HepG2 (cell line): ENCODE results near the gene TXNRD2. TPM values are rescaled to one million over a fixed set of nuclear protein-coding genes. Genes with fewer than 3 reads are reported as not detected.

Source experiments
- ARHGAP35 ChIP-seq: sonication (generic); formaldehyde crosslinking; IDR thresholded peaks from 2 replicates; pipeline ENCODE4 v1.9.0; 2022; ENCODE audit warnings: mild to moderate bottlenecking, inconsistent platforms, moderate library complexity, missing genetic modification reagents, borderline replicate concordance
- FOXO1 ChIP-seq: sonication (generic); formaldehyde crosslinking; IDR thresholded peaks from 2 replicates; pipeline ENCODE4 v1.4.0; 2020; ENCODE audit warnings: missing genetic modification reagents
- GPN1 ChIP-seq: sonication (generic); formaldehyde crosslinking; IDR thresholded peaks from 2 replicates; pipeline ENCODE4 v1.5.1; 2020; ENCODE audit warnings: missing genetic modification reagents, borderline replicate concordance
- HINFP ChIP-seq: sonication (generic); formaldehyde crosslinking; IDR thresholded peaks from 2 replicates; pipeline ENCODE4 v1.4.0; 2020; ENCODE audit warnings: low read depth, mild to moderate bottlenecking, missing genetic modification reagents
- MEIS1 ChIP-seq: sonication (generic); formaldehyde crosslinking; IDR thresholded peaks from 2 replicates; pipeline ENCODE4 v1.9.0; 2021; ENCODE audit warnings: mild to moderate bottlenecking, missing genetic modification reagents, moderate library complexity, borderline replicate concordance
- MIER3 ChIP-seq: IDR thresholded peaks from 2 replicates; pipeline ENCODE4 v1.6.1; 2016; ENCODE audit warnings: missing compliant biosample characterization, borderline replicate concordance
- NBN ChIP-seq: fragments of 450-650 bp; conservative IDR thresholded peaks from 2 replicates; pipeline ENCODE4 v1.6.1; 2017
- NFKBIZ ChIP-seq: IDR thresholded peaks from 2 replicates; pipeline ENCODE4 v1.6.1; 2018; ENCODE audit warnings: missing genetic modification reagents, missing compliant biosample characterization
- NR2F2 ChIP-seq: IDR thresholded peaks from 2 replicates; pipeline ENCODE4 v1.6.1; 2012; ENCODE audit warnings: low read depth, inconsistent platforms, borderline replicate concordance
- NR3C1 ChIP-seq: sonication (generic); formaldehyde crosslinking; IDR thresholded peaks from 2 replicates; pipeline ENCODE4 v1.4.0; 2020; ENCODE audit warnings: missing genetic modification reagents
- SALL2 ChIP-seq: sonication (generic); formaldehyde crosslinking; IDR thresholded peaks from 2 replicates; pipeline ENCODE4 v1.8.1; 2023; ENCODE audit warnings: mild to moderate bottlenecking, missing genetic modification reagents, inconsistent platforms
- SETDB1 ChIP-seq: sonication (generic); formaldehyde crosslinking; IDR thresholded peaks from 2 replicates; pipeline ENCODE4 v1.5.1; 2020; ENCODE audit warnings: missing genetic modification reagents, mild to moderate bottlenecking, borderline replicate concordance
- SMC3 ChIP-seq: IDR thresholded peaks from 2 replicates; pipeline ENCODE4 v1.6.1; 2011; ENCODE audit warnings: low read length, improper control_type of control experiment
- SP5 ChIP-seq: IDR thresholded peaks from 2 replicates; pipeline ENCODE4 v1.6.1; 2016; ENCODE audit warnings: low read depth, borderline replicate concordance
- SRY ChIP-seq: sonication (generic); formaldehyde crosslinking; IDR thresholded peaks from 2 replicates; pipeline ENCODE4 v1.8.0; 2022; ENCODE audit warnings: mild to moderate bottlenecking, missing genetic modification reagents
- TARDBP ChIP-seq: sonication (generic); formaldehyde crosslinking; IDR thresholded peaks from 2 replicates; pipeline ENCODE4 v1.8.0; 2022; ENCODE audit warnings: mild to moderate bottlenecking, missing genetic modification reagents
- ZC3H4 ChIP-seq: sonication (generic); formaldehyde crosslinking; IDR thresholded peaks from 2 replicates; pipeline ENCODE4 v1.4.0; 2020; ENCODE audit warnings: missing genetic modification reagents, borderline replicate concordance
- ZKSCAN5 ChIP-seq: sonication (generic); formaldehyde crosslinking; IDR thresholded peaks from 2 replicates; pipeline ENCODE4 v1.5.1; 2020; ENCODE audit warnings: mild to moderate bottlenecking, missing genetic modification reagents
- ZKSCAN8 ChIP-seq: IDR thresholded peaks from 2 replicates; pipeline ENCODE4 v1.6.1; 2016; ENCODE audit warnings: borderline replicate concordance, missing genetic modification reagents, missing compliant biosample characterization
- ZMYM2 ChIP-seq: sonication (generic); formaldehyde crosslinking; IDR thresholded peaks from 2 replicates; pipeline ENCODE4 v1.8.0; 2022; ENCODE audit warnings: mild to moderate bottlenecking, missing genetic modification reagents
- ZNF326 ChIP-seq: sonication (generic); formaldehyde crosslinking; IDR thresholded peaks from 2 replicates; pipeline ENCODE4 v1.4.0; 2020; ENCODE audit warnings: missing genetic modification reagents, borderline replicate concordance
- ZNF350 ChIP-seq: sonication (generic); formaldehyde crosslinking; IDR thresholded peaks from 2 replicates; pipeline ENCODE4 v1.4.0; 2020; ENCODE audit warnings: mild to moderate bottlenecking, low read depth, missing genetic modification reagents, borderline replicate concordance
- ZNF556 ChIP-seq: sonication (generic); formaldehyde crosslinking; IDR thresholded peaks from 2 replicates; pipeline ENCODE4 v1.4.0; 2020; ENCODE audit warnings: mild to moderate bottlenecking, missing genetic modification reagents, borderline replicate concordance
- ZNF569 ChIP-seq: sonication (generic); formaldehyde crosslinking; IDR thresholded peaks from 2 replicates; pipeline ENCODE4 v1.5.0; 2020; ENCODE audit warnings: mild to moderate bottlenecking, missing genetic modification reagents, moderate library complexity, borderline replicate concordance
- ZNF761 ChIP-seq: sonication (generic); formaldehyde crosslinking; conservative IDR thresholded peaks from 2 replicates; pipeline ENCODE4 v1.4.0; 2020; ENCODE audit warnings: mild to moderate bottlenecking, missing genetic modification reagents
- ZSCAN29 ChIP-seq: sonication (generic); formaldehyde crosslinking; conservative IDR thresholded peaks from 2 replicates; pipeline ENCODE4 v1.4.0; 2020; ENCODE audit warnings: mild to moderate bottlenecking, missing genetic modification reagents
- polyA plus RNA-seq, 8 experiments: library from polyadenylated mRNA; depleted of rRNA in 3 of 8; stranded (reverse) in 7 of 8; unstranded in 1 of 8; fragments of >200 nt; fragmentation: Illumina TruSeq in 4 of 8; extraction: Trizol in 4 of 8; gene quantifications; 2 replicates each; pipeline versions ENCODE4 v1.2.1 to v1.2.3, GENCODE V29; 2011 to 2016; ENCODE audit warnings: low read depth in 4 of 8, missing spikeins in 1 of 8, mixed read lengths in 1 of 8; ENCODE audit not compliant: insufficient read depth in 1 of 8
- total RNA-seq, 5 experiments: library from RNA; depleted of rRNA; stranded (reverse); fragments of >200 nt; fragmentation: Illumina TruSeq; extraction: Trizol; gene quantifications; 2 replicates each; pipeline ENCODE4 v1.2.3, GENCODE V29; 2016; ENCODE audit warnings: low read depth in 1 of 5
- TF ChIP-seq, protein P1 (sequence below): sonication (generic); formaldehyde crosslinking; IDR thresholded peaks from 2 replicates; pipeline ENCODE4 v1.9.0; 2021; ENCODE audit warnings: missing genetic modification reagents, borderline replicate concordance

The TXNRD2 gene
- total and polyA plus RNA-seq, 2 of the 13 experiments (the other 11 are each of a cell fraction or from before 2014, with no cell fraction given): 17.5 to 18.6 TPM

DNA sequence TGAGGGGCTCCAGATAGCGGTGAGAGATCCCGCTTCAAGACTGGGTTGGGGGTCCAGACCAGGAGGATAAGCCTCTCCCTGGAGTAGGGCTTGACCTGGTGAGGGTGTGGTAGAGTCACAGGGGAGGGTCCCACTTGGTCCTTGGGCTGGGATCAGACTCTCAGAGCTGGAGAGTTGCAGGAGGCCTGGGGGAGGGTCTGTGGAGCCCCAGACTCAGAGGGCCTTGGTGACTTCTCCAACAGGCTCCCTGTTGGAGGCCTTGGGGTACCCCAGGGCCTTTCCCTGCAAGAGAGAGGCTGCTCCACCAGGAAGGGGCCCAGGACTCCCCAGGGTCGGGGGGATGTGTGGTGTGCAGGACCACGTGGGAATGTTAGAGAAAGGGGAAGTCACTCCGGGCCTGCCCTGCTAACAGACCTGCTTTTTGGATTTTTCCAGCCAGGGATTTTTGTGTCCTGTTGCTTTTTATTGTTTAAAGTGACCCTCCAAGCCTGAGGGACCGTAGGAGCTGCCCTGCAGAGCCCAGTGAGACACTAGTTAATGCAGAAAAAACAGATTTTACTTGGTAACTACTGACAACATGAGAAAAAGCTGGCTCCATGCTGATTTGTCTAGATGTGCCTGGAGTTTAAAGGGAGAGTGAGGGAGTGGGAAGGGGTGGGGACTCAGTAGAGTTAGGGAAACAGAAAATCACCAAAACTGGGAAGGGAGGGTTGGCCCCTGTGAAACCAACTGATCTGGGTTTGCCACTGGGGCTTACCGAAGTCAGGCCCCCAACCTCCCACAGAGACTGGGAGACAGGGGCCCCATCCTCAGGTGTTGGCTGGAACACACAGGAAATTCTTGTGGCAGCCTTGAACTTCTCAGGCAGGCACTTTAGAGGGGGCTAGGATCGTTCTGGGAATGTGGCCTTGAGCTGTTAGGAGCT is 801 bp upstream of the TXNRD2 start (continued):
- TF ChIP-seq ZSCAN29 (CRISPR knock-in tag): no peak
- TF ChIP-seq, protein P1, sequence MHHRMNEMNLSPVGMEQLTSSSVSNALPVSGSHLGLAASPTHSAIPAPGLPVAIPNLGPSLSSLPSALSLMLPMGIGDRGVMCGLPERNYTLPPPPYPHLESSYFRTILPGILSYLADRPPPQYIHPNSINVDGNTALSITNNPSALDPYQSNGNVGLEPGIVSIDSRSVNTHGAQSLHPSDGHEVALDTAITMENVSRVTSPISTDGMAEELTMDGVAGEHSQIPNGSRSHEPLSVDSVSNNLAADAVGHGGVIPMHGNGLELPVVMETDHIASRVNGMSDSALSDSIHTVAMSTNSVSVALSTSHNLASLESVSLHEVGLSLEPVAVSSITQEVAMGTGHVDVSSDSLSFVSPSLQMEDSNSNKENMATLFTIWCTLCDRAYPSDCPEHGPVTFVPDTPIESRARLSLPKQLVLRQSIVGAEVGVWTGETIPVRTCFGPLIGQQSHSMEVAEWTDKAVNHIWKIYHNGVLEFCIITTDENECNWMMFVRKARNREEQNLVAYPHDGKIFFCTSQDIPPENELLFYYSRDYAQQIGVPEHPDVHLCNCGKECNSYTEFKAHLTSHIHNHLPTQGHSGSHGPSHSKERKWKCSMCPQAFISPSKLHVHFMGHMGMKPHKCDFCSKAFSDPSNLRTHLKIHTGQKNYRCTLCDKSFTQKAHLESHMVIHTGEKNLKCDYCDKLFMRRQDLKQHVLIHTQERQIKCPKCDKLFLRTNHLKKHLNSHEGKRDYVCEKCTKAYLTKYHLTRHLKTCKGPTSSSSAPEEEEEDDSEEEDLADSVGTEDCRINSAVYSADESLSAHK (CRISPR knock-in tag): no peak
- no peak for TF ChIP-seq NR2F2
- TF ChIP-seq SRY (CRISPR knock-in tag): no peak
- no peak for TF ChIP-seq NBN
- no peak for TF ChIP-seq NR3C1 (CRISPR knock-in tag)
- TF ChIP-seq SP5 (CRISPR knock-in tag): no peak
- TF ChIP-seq ZMYM2: no peak
- TF ChIP-seq ZNF761 (CRISPR knock-in tag): no peak
- TF ChIP-seq HINFP: no peak
- TF ChIP-seq FOXO1: no peak
- no peak for TF ChIP-seq ZKSCAN8 (CRISPR knock-in tag)
- TF ChIP-seq ZNF569 (CRISPR knock-in tag): no peak
- TF ChIP-seq SETDB1: no peak
- TF ChIP-seq ARHGAP35 (CRISPR knock-in tag): 0 out of 2 replicates have a peak, but pooled peaks have one; percentile 26
- TF ChIP-seq ZKSCAN5 (CRISPR knock-in tag): no peak
- TF ChIP-seq MEIS1 (CRISPR knock-in tag): 0 out of 2 replicates have a peak, but pooled peaks have one; percentile 39
- no peak for TF ChIP-seq TARDBP
- TF ChIP-seq MIER3: no peak
- no peak for TF ChIP-seq SMC3
- no peak; the same call in 1 of the 2 replicates for TF ChIP-seq NFKBIZ
- TF ChIP-seq ZNF350 (CRISPR knock-in tag): no peak; the same call in 1 of the 2 replicates
- no peak for TF ChIP-seq ZNF326 (CRISPR knock-in tag)
- no peak for TF ChIP-seq ZNF556 (CRISPR knock-in tag)
- TF ChIP-seq ZC3H4 (CRISPR knock-in tag): no peak
- no peak for TF ChIP-seq GPN1 (CRISPR knock-in tag)
- no peak for TF ChIP-seq SALL2 (CRISPR knock-in tag)
